Muscle of back (tissue), 11 donors: ENCODE measurements around the gene TSC2. TPM values are rescaled to one million over a fixed set of nuclear protein-coding genes. Genes with fewer than 3 reads are reported as not detected.
A peak's percentile ranks its signal among the peaks of the same experiment; 100 is the strongest.
"Not testable (repeated sequence)": the region's sequence is repeated elsewhere in the genome, so short reads cannot be mapped to it uniquely, and the experiment has no call there.

Experiments used
- DNase-seq, 3 donors: peaks; one replicate each; pipeline versions ENCODE4 v3.0.0 to v3.0.0-alpha.2; 2013
- polyA plus RNA-seq, 10 donors: library from polyadenylated mRNA; unstranded; fragments of 120-200 nt; gene quantifications; one replicate each; pipeline ENCODE4 v1.2.1, GENCODE V29; 2013; ENCODE audit not compliant: insufficient read length in 10 of 10

Gene TSC2
- polyA plus RNA-seq, 10 donors = 62.2 to 104 (median 75.1) TPM

- DNase-seq = no peak
Observed at GRCh38 chr16:2084895-2085625, 37.3 kb downstream of the TSC2 start.

- DNase-seq = no peak
Observed at GRCh38 chr16:2085669-2086068, 37.9 kb downstream of the TSC2 start.

- DNase-seq = no peak
Observed at GRCh38 chr16:2086106-2086742, 38.4 kb downstream of the TSC2 start.

GRCh38 chr16:2086812-2087747, 39.3 kb downstream of the TSC2 start:
- DNase-seq = no peak

- no peak for DNase-seq
Observed at GRCh38 chr16:2087748-2088631, 40.2 kb downstream of the TSC2 start.

GRCh38 chr16:2088759-2089358, 41.1 kb downstream of the TSC2 start:
- DNase-seq = peak in 1 of 3 donors; percentile 40

GRCh38 chr16:2089706-2090480, 42.1 kb downstream of the TSC2 start:
- DNase-seq = peak in 1 of 3 donors; percentile 70

- no peak for DNase-seq
Observed at GRCh38 chr16:2090481-2090776, 42.6 kb downstream of the TSC2 start.

- DNase-seq = peak; percentile 62 to 73 (median 67)
Observed at GRCh38 chr16:2090777-2091546, 43.2 kb downstream of the TSC2 start.

GRCh38 chr16:2091547-2092255, 43.9 kb downstream of the TSC2 start:
- peak in 2 of 3 donors; percentile 38 to 83 for DNase-seq

- DNase-seq = no peak
Observed at GRCh38 chr16:2092256-2092620, 44.5 kb downstream of the TSC2 start.

- DNase-seq = no peak
Observed at GRCh38 chr16:2092866-2093265, 45.1 kb downstream of the TSC2 start.

- no peak for DNase-seq
Observed at GRCh38 chr16:2093793-2094192, 46.0 kb downstream of the TSC2 start.

GRCh38 chr16:2095315-2095853, 47.6 kb downstream of the TSC2 start:
- DNase-seq = no peak

GRCh38 chr16:2095918-2096582, 48.3 kb downstream of the TSC2 start:
- DNase-seq = no peak

GRCh38 chr16:2096853-2097595, 49.2 kb downstream of the TSC2 start:
- DNase-seq = no peak

- not testable (repeated sequence) for DNase-seq
Observed at GRCh38 chr16:2097689-2098088, 49.9 kb downstream of the TSC2 start.
